ENCODE data around the gene TTC14.
"Not testable (repeated sequence)": the region's sequence is repeated elsewhere in the genome, so short reads cannot be mapped to it uniquely, and the experiment has no call there.

The TTC14 gene

GRCh38 chr3:180601688-180602666 is at the start of gene TTC14:
TSS of gene TTC14 (plus strand) at chr3:180602163. CDS start at chr3:180602262, 99 bp downstream.
- Histone ChIP-seq H3K4me3 (ENCODE audit: low read length) (peak within 1 kb of the TSS; percentile 83), H3K9me3 (ENCODE audit: control insufficient read depth, low read depth, low read length) (no peaks in the 10 kb centered on the region), H3K27ac (ENCODE audit: low read length) (no peak within 1 kb of the TSS)

GRCh38 chr3:180563406-180563805 is 38.6 kb upstream of the TTC14 start:
- H3K27me3 ChIP-seq (ENCODE audit: control insufficient read depth, insufficient read depth, low read length): no peaks in the 10 kb centered on the region
- H3K4me1 ChIP-seq (ENCODE audit: control insufficient read depth, low read depth, low read length): no peaks in the 10 kb centered on the region
- no peak overlapping the region for H3K4me3 ChIP-seq (ENCODE audit: low read length)
- no peak overlapping the region for H3K27ac ChIP-seq (ENCODE audit: low read length)
- no peaks in the 10 kb centered on the region for H3K36me3 ChIP-seq (ENCODE audit: control insufficient read depth, low read depth, low read length)
- no peak overlapping the region for H3K9ac ChIP-seq (ENCODE audit: low read length)
- H3K9me3 ChIP-seq (ENCODE audit: control insufficient read depth, low read depth, low read length): peaks cover 5% of the 10 kb centered on the region

More at GRCh38 chr3:180601688-180602666, at the start of gene TTC14:
- Histone ChIP-seq H3K4me1 (ENCODE audit: control insufficient read depth, low read depth, low read length) (peaks cover 5% of the 10 kb centered on the region), H3K27me3 (ENCODE audit: control insufficient read depth, insufficient read depth, low read length) (peaks cover 27% of the 10 kb centered on the region), H3K9ac (ENCODE audit: low read length) (peak within 1 kb of the TSS; percentile 74), H3K36me3 (ENCODE audit: control insufficient read depth, low read depth, low read length) (peaks cover 24% of the 10 kb centered on the region)

- H3K9ac ChIP-seq (ENCODE audit: low read length): no peak overlapping the region
- no peaks in the 10 kb centered on the region for H3K9me3 ChIP-seq (ENCODE audit: control insufficient read depth, low read depth, low read length)
- H3K27ac ChIP-seq (ENCODE audit: low read length): no peak overlapping the region
- H3K27me3 ChIP-seq (ENCODE audit: control insufficient read depth, insufficient read depth, low read length): no peaks in the 10 kb centered on the region
- no peaks in the 10 kb centered on the region for H3K4me1 ChIP-seq (ENCODE audit: control insufficient read depth, low read depth, low read length)
- H3K36me3 ChIP-seq (ENCODE audit: control insufficient read depth, low read depth, low read length): no peaks in the 10 kb centered on the region
- H3K4me3 ChIP-seq (ENCODE audit: low read length): no peak overlapping the region
Observed at GRCh38 chr3:180564676-180565075, 37.3 kb upstream of the TTC14 start.

- Histone ChIP-seq H3K9me3 (ENCODE audit: control insufficient read depth, low read depth, low read length) (no peaks in the 10 kb centered on the region), H3K4me1 (ENCODE audit: control insufficient read depth, low read depth, low read length) (peaks cover 3% of the 10 kb centered on the region), H3K27me3 (ENCODE audit: control insufficient read depth, insufficient read depth, low read length) (no peaks in the 10 kb centered on the region), H3K9ac (ENCODE audit: low read length) (no peak overlapping the region), H3K4me3 (ENCODE audit: low read length) (no peak overlapping the region), H3K27ac (ENCODE audit: low read length) (no peak overlapping the region), H3K36me3 (ENCODE audit: control insufficient read depth, low read depth, low read length) (no peaks in the 10 kb centered on the region)
Observed at GRCh38 chr3:180570238-180570637, 31.7 kb upstream of the TTC14 start.

- no peak overlapping the region for H3K9ac ChIP-seq (ENCODE audit: low read length)
- no peaks in the 10 kb centered on the region for H3K27me3 ChIP-seq (ENCODE audit: control insufficient read depth, insufficient read depth, low read length)
- H3K4me3 ChIP-seq (ENCODE audit: low read length): no peak overlapping the region
- no peaks in the 10 kb centered on the region for H3K36me3 ChIP-seq (ENCODE audit: control insufficient read depth, low read depth, low read length)
- H3K27ac ChIP-seq (ENCODE audit: low read length): no peak overlapping the region
- peaks cover 3% of the 10 kb centered on the region for H3K4me1 ChIP-seq (ENCODE audit: control insufficient read depth, low read depth, low read length)
- no peaks in the 10 kb centered on the region for H3K9me3 ChIP-seq (ENCODE audit: control insufficient read depth, low read depth, low read length)
Observed at GRCh38 chr3:180571831-180572598, 29.9 kb upstream of the TTC14 start.

GRCh38 chr3:180575571-180575970 is 26.4 kb upstream of the TTC14 start:
- Histone ChIP-seq H3K36me3 (ENCODE audit: control insufficient read depth, low read depth, low read length) (no peaks in the 10 kb centered on the region), H3K4me3 (ENCODE audit: low read length) (no peak overlapping the region), H3K9me3 (ENCODE audit: control insufficient read depth, low read depth, low read length) (no peaks in the 10 kb centered on the region), H3K27ac (ENCODE audit: low read length) (no peak overlapping the region), H3K4me1 (ENCODE audit: control insufficient read depth, low read depth, low read length) (peaks cover 3% of the 10 kb centered on the region), H3K27me3 (ENCODE audit: control insufficient read depth, insufficient read depth, low read length) (no peaks in the 10 kb centered on the region), H3K9ac (ENCODE audit: low read length) (no peak overlapping the region)

GRCh38 chr3:180580934-180581333 is 21.0 kb upstream of the TTC14 start:
- Histone ChIP-seq H3K9me3 (ENCODE audit: control insufficient read depth, low read depth, low read length) (no peaks in the 10 kb centered on the region), H3K27me3 (ENCODE audit: control insufficient read depth, insufficient read depth, low read length) (no peaks in the 10 kb centered on the region), H3K9ac (ENCODE audit: low read length) (no peak overlapping the region), H3K4me1 (ENCODE audit: control insufficient read depth, low read depth, low read length) (peaks cover 4% of the 10 kb centered on the region), H3K27ac (ENCODE audit: low read length) (no peak overlapping the region), H3K4me3 (ENCODE audit: low read length) (no peak overlapping the region), H3K36me3 (ENCODE audit: control insufficient read depth, low read depth, low read length) (no peaks in the 10 kb centered on the region)

- Histone ChIP-seq H3K9ac (ENCODE audit: low read length) (no peak overlapping the region), H3K4me3 (ENCODE audit: low read length) (no peak overlapping the region), H3K4me1 (ENCODE audit: control insufficient read depth, low read depth, low read length) (peaks cover 4% of the 10 kb centered on the region), H3K27me3 (ENCODE audit: control insufficient read depth, insufficient read depth, low read length) (no peaks in the 10 kb centered on the region), H3K27ac (ENCODE audit: low read length) (no peak overlapping the region), H3K36me3 (ENCODE audit: control insufficient read depth, low read depth, low read length) (no peaks in the 10 kb centered on the region), H3K9me3 (ENCODE audit: control insufficient read depth, low read depth, low read length) (no peaks in the 10 kb centered on the region)
Observed at GRCh38 chr3:180590396-180590795, 11.6 kb upstream of the TTC14 start.

- not testable (repeated sequence) for H3K36me3 ChIP-seq (ENCODE audit: control insufficient read depth, low read depth, low read length); H3K4me3 ChIP-seq (ENCODE audit: low read length); H3K9me3 ChIP-seq (ENCODE audit: control insufficient read depth, low read depth, low read length); H3K9ac ChIP-seq (ENCODE audit: low read length); H3K4me1 ChIP-seq (ENCODE audit: control insufficient read depth, low read depth, low read length); H3K27ac ChIP-seq (ENCODE audit: low read length)
- H3K27me3 ChIP-seq (ENCODE audit: control insufficient read depth, insufficient read depth, low read length): peaks cover 10% of the 10 kb centered on the region
Observed at GRCh38 chr3:180593631-180594030, 8.3 kb upstream of the TTC14 start.

GRCh38 chr3:180594631-180595558 is 7.1 kb upstream of the TTC14 start:
- no peak overlapping the region for H3K9ac ChIP-seq (ENCODE audit: low read length)
- no peaks in the 10 kb centered on the region for H3K36me3 ChIP-seq (ENCODE audit: control insufficient read depth, low read depth, low read length)
- H3K9me3 ChIP-seq (ENCODE audit: control insufficient read depth, low read depth, low read length): no peaks in the 10 kb centered on the region
- H3K27me3 ChIP-seq (ENCODE audit: control insufficient read depth, insufficient read depth, low read length): peaks cover 23% of the 10 kb centered on the region
- H3K27ac ChIP-seq (ENCODE audit: low read length): no peak overlapping the region
- H3K4me1 ChIP-seq (ENCODE audit: control insufficient read depth, low read depth, low read length): no peaks in the 10 kb centered on the region
- H3K4me3 ChIP-seq (ENCODE audit: low read length): no peak overlapping the region

GRCh38 chr3:180595559-180595935 is 6.4 kb upstream of the TTC14 start:
- Histone ChIP-seq H3K27me3 (ENCODE audit: control insufficient read depth, insufficient read depth, low read length) (peaks cover 27% of the 10 kb centered on the region), H3K9ac (ENCODE audit: low read length) (no peak overlapping the region), H3K9me3 (ENCODE audit: control insufficient read depth, low read depth, low read length) (no peaks in the 10 kb centered on the region), H3K27ac (ENCODE audit: low read length) (no peak overlapping the region), H3K36me3 (ENCODE audit: control insufficient read depth, low read depth, low read length) (no peaks in the 10 kb centered on the region), H3K4me1 (ENCODE audit: control insufficient read depth, low read depth, low read length) (no peaks in the 10 kb centered on the region), H3K4me3 (ENCODE audit: low read length) (no peak overlapping the region)

Measured in iPS-18a (cell line).